Measurements from ENCODE around the gene LSM3.

Gene LSM3

GRCh38 chr3:14152233-14152962, 26.2 kb upstream of the LSM3 start:
- Histone ChIP-seq H3K4me1 (ENCODE audit: insufficient read depth, low read length) (no peaks in the 10 kb centered on the region), H3K27ac (ENCODE audit: low read depth, low read length) (no peak overlapping the region), H3K4me3 (ENCODE audit: low read depth in 1 of 2, low read length in 2 of 2) (no peak overlapping the region), H3K27me3 (ENCODE audit: control insufficient read depth in 1 of 2, insufficient read depth in 2 of 2, low read length in 2 of 2) (no peaks in the 10 kb centered on the region), H3K36me3 (ENCODE audit: insufficient read depth, low read length) (peaks cover 59% of the 10 kb centered on the region), H3K9ac (ENCODE audit: low read length) (no peak overlapping the region), H3K9me3 (ENCODE audit: low read length) (no peaks in the 10 kb centered on the region)

GRCh38 chr3:14152963-14153355, 25.7 kb upstream of the LSM3 start:
- Histone ChIP-seq H3K36me3 (ENCODE audit: insufficient read depth, low read length) (peaks cover 59% of the 10 kb centered on the region), H3K9ac (ENCODE audit: low read length) (no peak overlapping the region), H3K27me3 (ENCODE audit: control insufficient read depth in 1 of 2, insufficient read depth in 2 of 2, low read length in 2 of 2) (no peaks in the 10 kb centered on the region), H3K4me1 (ENCODE audit: insufficient read depth, low read length) (no peaks in the 10 kb centered on the region), H3K27ac (ENCODE audit: low read depth, low read length) (no peak overlapping the region), H3K9me3 (ENCODE audit: low read length) (no peaks in the 10 kb centered on the region), H3K4me3 (ENCODE audit: low read depth in 1 of 2, low read length in 2 of 2) (no peak overlapping the region)

- Histone ChIP-seq H3K27me3 (ENCODE audit: control insufficient read depth in 1 of 2, insufficient read depth in 2 of 2, low read length in 2 of 2) (no peaks in the 10 kb centered on the region), H3K4me1 (ENCODE audit: insufficient read depth, low read length) (no peaks in the 10 kb centered on the region), H3K9me3 (ENCODE audit: low read length) (no peaks in the 10 kb centered on the region), H3K27ac (ENCODE audit: low read depth, low read length) (no peak overlapping the region), H3K36me3 (ENCODE audit: insufficient read depth, low read length) (peaks cover 61% of the 10 kb centered on the region), H3K9ac (ENCODE audit: low read length) (no peak overlapping the region), H3K4me3 (ENCODE audit: low read depth in 1 of 2, low read length in 2 of 2) (no peak overlapping the region)
Observed at GRCh38 chr3:14153663-14154062, 25.0 kb upstream of the LSM3 start.

- no peaks in the 10 kb centered on the region for H3K27me3 ChIP-seq (ENCODE audit: control insufficient read depth in 1 of 2, insufficient read depth in 2 of 2, low read length in 2 of 2)
- peaks cover 67% of the 10 kb centered on the region for H3K36me3 ChIP-seq (ENCODE audit: insufficient read depth, low read length)
- H3K4me3 ChIP-seq (ENCODE audit: low read depth in 1 of 2, low read length in 2 of 2) = no peak overlapping the region
Observed at GRCh38 chr3:14154276-14154675, 24.3 kb upstream of the LSM3 start.

GRCh38 chr3:14154895-14155440, 23.6 kb upstream of the LSM3 start:
- Histone ChIP-seq H3K9ac (ENCODE audit: low read length) (no peak overlapping the region), H3K4me1 (ENCODE audit: insufficient read depth, low read length) (no peaks in the 10 kb centered on the region), H3K4me3 (ENCODE audit: low read depth in 1 of 2, low read length in 2 of 2) (no peak overlapping the region), H3K27me3 (ENCODE audit: control insufficient read depth in 1 of 2, insufficient read depth in 2 of 2, low read length in 2 of 2) (no peaks in the 10 kb centered on the region), H3K9me3 (ENCODE audit: low read length) (no peaks in the 10 kb centered on the region), H3K36me3 (ENCODE audit: insufficient read depth, low read length) (peaks cover 73% of the 10 kb centered on the region), H3K27ac (ENCODE audit: low read depth, low read length) (no peak overlapping the region)

More at GRCh38 chr3:14154276-14154675, 24.3 kb upstream of the LSM3 start:
- Histone ChIP-seq H3K9me3 (ENCODE audit: low read length) (no peaks in the 10 kb centered on the region), H3K9ac (ENCODE audit: low read length) (no peak overlapping the region), H3K4me1 (ENCODE audit: insufficient read depth, low read length) (no peaks in the 10 kb centered on the region), H3K27ac (ENCODE audit: low read depth, low read length) (no peak overlapping the region)

GRCh38 chr3:14156201-14156600, 22.4 kb upstream of the LSM3 start:
- H3K36me3 ChIP-seq (ENCODE audit: insufficient read depth, low read length) = peaks cover 75% of the 10 kb centered on the region

GRCh38 chr3:14156843-14157561, 21.6 kb upstream of the LSM3 start:
- H3K9me3 ChIP-seq (ENCODE audit: low read length) = peaks cover 7% of the 10 kb centered on the region
- H3K9ac ChIP-seq (ENCODE audit: low read length) = no peak overlapping the region
- H3K4me3 ChIP-seq (ENCODE audit: low read depth in 1 of 2, low read length in 2 of 2) = no peak overlapping the region
- H3K27me3 ChIP-seq (ENCODE audit: control insufficient read depth in 1 of 2, insufficient read depth in 2 of 2, low read length in 2 of 2) = no peaks in the 10 kb centered on the region
- no peak overlapping the region for H3K27ac ChIP-seq (ENCODE audit: low read depth, low read length)
- no peaks in the 10 kb centered on the region for H3K4me1 ChIP-seq (ENCODE audit: insufficient read depth, low read length)
- H3K36me3 ChIP-seq (ENCODE audit: insufficient read depth, low read length) = peaks cover 76% of the 10 kb centered on the region

More at GRCh38 chr3:14156201-14156600, 22.4 kb upstream of the LSM3 start:
- Histone ChIP-seq H3K9me3 (ENCODE audit: low read length) (no peaks in the 10 kb centered on the region), H3K9ac (ENCODE audit: low read length) (no peak overlapping the region), H3K4me1 (ENCODE audit: insufficient read depth, low read length) (no peaks in the 10 kb centered on the region), H3K4me3 (ENCODE audit: low read depth in 1 of 2, low read length in 2 of 2) (no peak overlapping the region), H3K27ac (ENCODE audit: low read depth, low read length) (no peak overlapping the region), H3K27me3 (ENCODE audit: control insufficient read depth in 1 of 2, insufficient read depth in 2 of 2, low read length in 2 of 2) (no peaks in the 10 kb centered on the region)

- Histone ChIP-seq H3K9me3 (ENCODE audit: low read length) (peaks cover 7% of the 10 kb centered on the region), H3K27me3 (ENCODE audit: control insufficient read depth in 1 of 2, insufficient read depth in 2 of 2, low read length in 2 of 2) (no peaks in the 10 kb centered on the region), H3K36me3 (ENCODE audit: insufficient read depth, low read length) (peaks cover 76% of the 10 kb centered on the region), H3K4me1 (ENCODE audit: insufficient read depth, low read length) (no peaks in the 10 kb centered on the region), H3K9ac (ENCODE audit: low read length) (no peak overlapping the region), H3K4me3 (ENCODE audit: low read depth in 1 of 2, low read length in 2 of 2) (no peak overlapping the region), H3K27ac (ENCODE audit: low read depth, low read length) (no peak overlapping the region)
Observed at GRCh38 chr3:14157951-14158350, 20.7 kb upstream of the LSM3 start.

GRCh38 chr3:14158370-14158769, 20.2 kb upstream of the LSM3 start:
- Histone ChIP-seq H3K27me3 (ENCODE audit: control insufficient read depth in 1 of 2, insufficient read depth in 2 of 2, low read length in 2 of 2) (no peaks in the 10 kb centered on the region), H3K36me3 (ENCODE audit: insufficient read depth, low read length) (peaks cover 76% of the 10 kb centered on the region), H3K4me1 (ENCODE audit: insufficient read depth, low read length) (no peaks in the 10 kb centered on the region), H3K4me3 (ENCODE audit: low read depth in 1 of 2, low read length in 2 of 2) (no peak overlapping the region), H3K9ac (ENCODE audit: low read length) (no peak overlapping the region), H3K27ac (ENCODE audit: low read depth, low read length) (no peak overlapping the region), H3K9me3 (ENCODE audit: low read length) (peaks cover 7% of the 10 kb centered on the region)

GRCh38 chr3:14159426-14159825, 19.2 kb upstream of the LSM3 start:
- no peak overlapping the region for H3K4me3 ChIP-seq (ENCODE audit: low read depth in 1 of 2, low read length in 2 of 2)
- H3K9me3 ChIP-seq (ENCODE audit: low read length) = peaks cover 7% of the 10 kb centered on the region
- H3K27me3 ChIP-seq (ENCODE audit: control insufficient read depth in 1 of 2, insufficient read depth in 2 of 2, low read length in 2 of 2) = no peaks in the 10 kb centered on the region
- H3K36me3 ChIP-seq (ENCODE audit: insufficient read depth, low read length) = peaks cover 76% of the 10 kb centered on the region
- H3K4me1 ChIP-seq (ENCODE audit: insufficient read depth, low read length) = no peaks in the 10 kb centered on the region
- no peak overlapping the region for H3K27ac ChIP-seq (ENCODE audit: low read depth, low read length)
- H3K9ac ChIP-seq (ENCODE audit: low read length) = no peak overlapping the region

GRCh38 chr3:14161282-14161681, 17.3 kb upstream of the LSM3 start:
- no peak overlapping the region for H3K27ac ChIP-seq (ENCODE audit: low read depth, low read length)
- no peaks in the 10 kb centered on the region for H3K27me3 ChIP-seq (ENCODE audit: control insufficient read depth in 1 of 2, insufficient read depth in 2 of 2, low read length in 2 of 2)
- no peak overlapping the region for H3K4me3 ChIP-seq (ENCODE audit: low read depth in 1 of 2, low read length in 2 of 2)
- H3K9ac ChIP-seq (ENCODE audit: low read length) = no peak overlapping the region
- peaks cover 91% of the 10 kb centered on the region for H3K36me3 ChIP-seq (ENCODE audit: insufficient read depth, low read length)
- no peaks in the 10 kb centered on the region for H3K4me1 ChIP-seq (ENCODE audit: insufficient read depth, low read length)
- H3K9me3 ChIP-seq (ENCODE audit: low read length) = peaks cover 7% of the 10 kb centered on the region
